HG03565 (cell line): ENCODE data around the gene JADE2.
"Not testable (repeated sequence)": the region's sequence is repeated elsewhere in the genome, so short reads cannot be mapped to it uniquely, and the experiment has no call there.

Source experiments
- ATAC-seq: cut with Tn5 transposase; IDR thresholded peaks from one replicate; pipeline ENCODE4 v1.9.1; 2021; ENCODE audit warnings: mild to moderate bottlenecking, moderate library complexity; ENCODE audit not compliant: unreplicated experiment

The JADE2 gene

GRCh38 chr5:134506054-134507039 lies 19.1 kb upstream of the JADE2 start:
- ATAC-seq: no peak

- no peak for ATAC-seq
Measured at GRCh38 chr5:134507452-134507851, 18.0 kb upstream of the JADE2 start.

GRCh38 chr5:134508521-134509195 lies 16.8 kb upstream of the JADE2 start:
- no peak for ATAC-seq

- no peak for ATAC-seq
Measured at GRCh38 chr5:134509308-134510040, 16.0 kb upstream of the JADE2 start.

GRCh38 chr5:134510970-134511795 lies 14.3 kb upstream of the JADE2 start:
- no peak for ATAC-seq

GRCh38 chr5:134511796-134512660 lies 13.4 kb upstream of the JADE2 start:
- ATAC-seq: no peak

GRCh38 chr5:134512661-134512999 lies 12.8 kb upstream of the JADE2 start:
- no peak for ATAC-seq

- ATAC-seq: no peak
Measured at GRCh38 chr5:134515801-134516200, 9.7 kb upstream of the JADE2 start.

GRCh38 chr5:134516984-134517383 lies 8.5 kb upstream of the JADE2 start:
- not testable (repeated sequence) for ATAC-seq

GRCh38 chr5:134517553-134517952 lies 7.9 kb upstream of the JADE2 start:
- no peak for ATAC-seq

GRCh38 chr5:134519989-134520388 lies 5.5 kb upstream of the JADE2 start:
- no peak for ATAC-seq

- no peak for ATAC-seq
Measured at GRCh38 chr5:134521841-134522240, 3.6 kb upstream of the JADE2 start.

- no peak for ATAC-seq
Measured at GRCh38 chr5:134523543-134524271, 1.8 kb upstream of the JADE2 start.

GRCh38 chr5:134524272-134524825 lies 1.1 kb upstream of the JADE2 start:
- no peak for ATAC-seq

- ATAC-seq: peak; percentile 5
Measured at GRCh38 chr5:134525683-134526482, 413 bp downstream of the JADE2 start.

- peak; percentile 25 for ATAC-seq
Measured at GRCh38 chr5:134526483-134527155, 1.1 kb downstream of the JADE2 start.
